GM21381 (cell line): ENCODE measurements around the gene COPS3.
"Not testable (repeated sequence)": the region's sequence is repeated elsewhere in the genome, so short reads cannot be mapped to it uniquely, and the experiment has no call there.

Source experiments
- ATAC-seq: cut with Tn5 transposase; IDR thresholded peaks from one replicate; pipeline ENCODE4 v1.9.1; 2021; ENCODE audit warnings: mild to moderate bottlenecking, moderate library complexity; ENCODE audit not compliant: unreplicated experiment

Gene COPS3

GRCh38 chr17:17303010-17303846, 22.2 kb upstream of the COPS3 start, which contains the start of gene NT5M:
Gene NT5M, plus strand, starts transcription at chr17:17303373. Its CDS starts 178 bp downstream, at chr17:17303551.
- peak; percentile 59 for ATAC-seq

GRCh38 chr17:17301659-17302058, 20.6 kb upstream of the COPS3 start:
- not testable (repeated sequence) for ATAC-seq

GRCh38 chr17:17300624-17301568, 19.9 kb upstream of the COPS3 start:
- ATAC-seq = no peak

- ATAC-seq = no peak
These were observed 17.1 kb upstream of the COPS3 start for GRCh38 chr17:17298108-17298507.

- ATAC-seq = no peak
These were observed 16.2 kb upstream of the COPS3 start for GRCh38 chr17:17297217-17297616.

- ATAC-seq = no peak
These were observed 14.1 kb upstream of the COPS3 start for GRCh38 chr17:17295141-17295540.

GRCh38 chr17:17289701-17290100, 8.7 kb upstream of the COPS3 start:
- no peak for ATAC-seq

- no peak for ATAC-seq
These were observed 8.0 kb upstream of the COPS3 start for GRCh38 chr17:17289086-17289485.

- no peak for ATAC-seq
These were observed 4.9 kb upstream of the COPS3 start for GRCh38 chr17:17285951-17286350.

GRCh38 chr17:17279316-17279715, 1.7 kb downstream of the COPS3 start:
- no peak for ATAC-seq

GRCh38 chr17:17277431-17277830, 3.6 kb downstream of the COPS3 start:
- not testable (repeated sequence) for ATAC-seq

GRCh38 chr17:17275971-17276370, 5.1 kb downstream of the COPS3 start:
- no peak for ATAC-seq

GRCh38 chr17:17269926-17270773, 10.9 kb downstream of the COPS3 start:
- ATAC-seq = no peak

GRCh38 chr17:17264430-17264829, 16.6 kb downstream of the COPS3 start:
- ATAC-seq = no peak

- ATAC-seq = no peak
These were observed 22.0 kb downstream of the COPS3 start for GRCh38 chr17:17258998-17259397.

GRCh38 chr17:17258011-17258410, 23.0 kb downstream of the COPS3 start:
- no peak for ATAC-seq

- ATAC-seq = no peak
These were observed 24.7 kb downstream of the COPS3 start for GRCh38 chr17:17256316-17256715.

GRCh38 chr17:17255689-17256088, 25.4 kb downstream of the COPS3 start:
- ATAC-seq = not testable (repeated sequence)

GRCh38 chr17:17254036-17254435, 27.0 kb downstream of the COPS3 start:
- ATAC-seq = no peak

GRCh38 chr17:17253406-17253805, 27.6 kb downstream of the COPS3 start:
- no peak for ATAC-seq
